Spleen (tissue), 7 donors: Measurements from ENCODE around the gene ZNF236.

Source experiments
- POLR2A ChIP-seq, 3 donors: fragments of 450-650 bp; IDR thresholded peaks; one replicate each; pipeline ENCODE4 v1.5.1; 2017; ENCODE audit warnings: antibody characterized with exemption in 3 of 3, mild to moderate bottlenecking in 1 of 3
- TF ChIP-seq, protein P1 (sequence below), 11 experiments: fragments of 200-600 bp in 7 of 11; fragments of 450-650 bp in 4 of 11; sonication (generic) in 4 of 11; IDR thresholded peaks in 8 of 11; conservative IDR thresholded peaks in 3 of 11; 1 replicate in 7 of 11; 2 replicates in 4 of 11; pipeline versions ENCODE4 v1.4.0 to v1.8.0; 2016 to 2021; ENCODE audit warnings: antibody characterized with exemption in 11 of 11, inconsistent platforms in 4 of 11, mild to moderate bottlenecking in 1 of 11
- donor health status: DM: no; HTN: no; CAD: no; lungs with moderate emphysema.
- donor health status: DM: no; HTN: no; CAD: no.
- donor health status: DM: no; HTN: no; CAD: no.

DNA sequence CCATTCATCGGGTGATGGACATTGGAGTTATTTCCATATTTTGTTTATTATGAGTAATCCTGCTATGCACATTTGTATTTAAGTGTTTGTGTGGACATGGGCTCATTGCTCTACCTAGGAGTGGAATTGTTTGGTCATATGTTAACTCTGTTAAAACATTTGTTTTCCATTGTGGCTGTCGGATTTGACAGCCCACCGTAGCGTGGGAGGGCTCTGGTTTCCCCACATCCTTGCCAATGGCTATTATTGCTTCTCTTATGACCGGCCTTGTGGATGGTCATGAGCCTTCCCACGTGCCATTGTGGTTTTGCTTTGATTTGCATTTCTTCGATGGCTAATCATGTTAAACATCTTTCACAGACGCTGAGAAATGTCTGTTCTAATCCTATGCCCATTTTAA, 92.0 kb downstream of the ZNF236 start:
- TF ChIP-seq, protein P1, sequence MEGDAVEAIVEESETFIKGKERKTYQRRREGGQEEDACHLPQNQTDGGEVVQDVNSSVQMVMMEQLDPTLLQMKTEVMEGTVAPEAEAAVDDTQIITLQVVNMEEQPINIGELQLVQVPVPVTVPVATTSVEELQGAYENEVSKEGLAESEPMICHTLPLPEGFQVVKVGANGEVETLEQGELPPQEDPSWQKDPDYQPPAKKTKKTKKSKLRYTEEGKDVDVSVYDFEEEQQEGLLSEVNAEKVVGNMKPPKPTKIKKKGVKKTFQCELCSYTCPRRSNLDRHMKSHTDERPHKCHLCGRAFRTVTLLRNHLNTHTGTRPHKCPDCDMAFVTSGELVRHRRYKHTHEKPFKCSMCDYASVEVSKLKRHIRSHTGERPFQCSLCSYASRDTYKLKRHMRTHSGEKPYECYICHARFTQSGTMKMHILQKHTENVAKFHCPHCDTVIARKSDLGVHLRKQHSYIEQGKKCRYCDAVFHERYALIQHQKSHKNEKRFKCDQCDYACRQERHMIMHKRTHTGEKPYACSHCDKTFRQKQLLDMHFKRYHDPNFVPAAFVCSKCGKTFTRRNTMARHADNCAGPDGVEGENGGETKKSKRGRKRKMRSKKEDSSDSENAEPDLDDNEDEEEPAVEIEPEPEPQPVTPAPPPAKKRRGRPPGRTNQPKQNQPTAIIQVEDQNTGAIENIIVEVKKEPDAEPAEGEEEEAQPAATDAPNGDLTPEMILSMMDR (IDR thresholded peaks at IDR 0.05 in 8 of 11, conservative IDR thresholded peaks at IDR 0.05 in 3 of 11): no peak
- no peak for TF ChIP-seq POLR2A (IDR thresholded peaks at IDR 0.05)
